HG03139 (cell line): ENCODE results near the gene HP1BP3.

ENCODE experiments used
- ATAC-seq: cut with Tn5 transposase; IDR thresholded peaks from one replicate; pipeline ENCODE4 v1.9.1; 2021; ENCODE audit not compliant: unreplicated experiment

The HP1BP3 gene

DNA sequence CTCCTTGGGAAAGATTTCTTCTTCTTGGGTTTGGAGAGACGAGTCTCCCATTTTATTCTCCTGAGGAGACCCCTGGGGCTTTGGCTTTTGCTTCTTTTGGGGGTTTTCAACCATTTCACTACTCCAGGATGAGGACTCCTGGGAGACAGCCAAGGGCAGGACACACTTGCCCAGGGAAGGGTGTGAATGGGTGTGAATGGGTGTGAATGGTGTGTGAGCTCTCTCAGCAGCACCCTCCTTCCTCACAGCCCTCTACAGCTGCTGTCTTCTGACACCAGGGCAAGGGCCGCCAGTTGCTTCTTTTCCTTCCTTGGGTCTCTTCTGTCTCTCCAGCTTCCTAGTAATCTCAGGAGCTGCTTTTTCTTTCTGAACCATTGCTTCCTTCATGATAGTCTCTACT, 93.5 kb downstream of the HP1BP3 start:
- no peak for ATAC-seq
